Hepatocyte (in vitro differentiated cells): ENCODE data around the gene CRACR2A. TPM values are rescaled to one million over a fixed set of nuclear protein-coding genes. Genes with fewer than 3 reads are reported as not detected.

Source experiments
- DNase-seq: peaks from one replicate; pipeline ENCODE4 v3.0.0-alpha.2; 2016; ENCODE audit warnings: low spot score
- H2AFZ ChIP-seq: fragments of 200-600 bp; sonication (generic); 2 replicates; pipeline ENCODE4 v1.6.0; 2016; ENCODE audit warnings: antibody characterized with exemption, mild to moderate bottlenecking
- H3K27ac ChIP-seq: fragments of 200-600 bp; sonication (generic); 2 replicates; pipeline ENCODE4 v1.5.1; 2016; ENCODE audit warnings: mild to moderate bottlenecking
- H3K27me3 ChIP-seq: fragments of 200-600 bp; sonication (generic); 2 replicates; pipeline ENCODE4 v1.6.1; 2016
- H3K36me3 ChIP-seq: fragments of 200-600 bp; sonication (generic); replicated peaks from 2 replicates; pipeline ENCODE4 v1.5.1; 2016; ENCODE audit warnings: low read depth; ENCODE audit not compliant: insufficient read depth
- H3K4me1 ChIP-seq: fragments of 200-600 bp; sonication (generic); 2 replicates; pipeline ENCODE4 v1.5.1; 2016; ENCODE audit warnings: mild to moderate bottlenecking, moderate library complexity; ENCODE audit not compliant: insufficient read depth
- H3K4me2 ChIP-seq: fragments of 200-600 bp; sonication (generic); 2 replicates; pipeline ENCODE4 v1.6.0; 2016
- H3K4me3 ChIP-seq: fragments of 200-600 bp; sonication (generic); 2 replicates; pipeline ENCODE4 v1.5.1; 2016; ENCODE audit warnings: mild to moderate bottlenecking
- H3K79me2 ChIP-seq: fragments of 200-600 bp; sonication (generic); 2 replicates; pipeline ENCODE4 v1.6.0; 2017; ENCODE audit warnings: mild to moderate bottlenecking
- H3K9me2 ChIP-seq: fragments of 200-600 bp; sonication (generic); replicated peaks from 2 replicates; pipeline ENCODE4 v1.6.0; 2017; ENCODE audit warnings: mild to moderate bottlenecking; ENCODE audit not compliant: insufficient read depth
- H3K9me3 ChIP-seq: fragments of 200-600 bp; sonication (generic); 2 replicates; pipeline ENCODE4 v1.5.1; 2016; ENCODE audit warnings: low read depth, mild to moderate bottlenecking
- H4K20me1 ChIP-seq: fragments of 200-600 bp; sonication (generic); 2 replicates; pipeline ENCODE4 v1.6.0; 2016; ENCODE audit warnings: mild to moderate bottlenecking; ENCODE audit not compliant: insufficient read depth, poor library complexity, severe bottlenecking
- CTCF ChIP-seq: fragments of 200-600 bp; sonication (generic); IDR thresholded peaks from 2 replicates; pipeline ENCODE4 v1.5.1; 2016; ENCODE audit warnings: antibody characterized with exemption, mild to moderate bottlenecking; ENCODE audit not compliant: poor library complexity
- EZH2 ChIP-seq: fragments of 200-600 bp; sonication (generic); IDR thresholded peaks from 2 replicates; pipeline ENCODE4 v1.6.1; 2016; ENCODE audit warnings: antibody characterized with exemption, mild to moderate bottlenecking, borderline replicate concordance
- EZH2phosphoT487 ChIP-seq: fragments of 200-600 bp; sonication (generic); IDR thresholded peaks from one replicate; pipeline ENCODE4 v1.6.1; 2018; ENCODE audit warnings: antibody characterized with exemption, mild to moderate bottlenecking, low read depth, moderate library complexity; ENCODE audit not compliant: unreplicated experiment, severe bottlenecking
- WGBS: methylation state at CpG from one replicate; pipeline ENCODE4 v1.1.6; 2016; ENCODE audit warnings: low lambda C conversion rate; ENCODE audit errors: missing lambda C conversion rate; 5-methylcytosine and 5-hydroxymethylcytosine counted together
- polyA plus RNA-seq: library from polyadenylated mRNA; unstranded; fragments of >200 nt; fragmentation: Nextera tagmentation; extraction: Ambion mirVana; gene quantifications from 2 replicates; pipeline ENCODE4 v1.2.1, GENCODE V29; 2016
- total RNA-seq: library from RNA; depleted of rRNA; stranded (reverse); fragments of >200 nt; gene quantifications from 2 replicates; pipeline ENCODE4 v1.2.3, GENCODE V29; 2014

Gene CRACR2A
- total and polyA plus RNA-seq, 2 experiments from 2014 or later: 0.30 to 0.80 TPM

GRCh38 chr12:3671330-3672112 lies 81.4 kb downstream of the CRACR2A start:
- no peaks in the 10 kb centered on the region for H4K20me1 ChIP-seq
- no peaks in the 10 kb centered on the region for H3K9me2 ChIP-seq
- H3K4me3 ChIP-seq: no peak overlapping the region
- H3K9me3 ChIP-seq: no peaks in the 10 kb centered on the region
- DNase-seq: no peak
- H3K36me3 ChIP-seq: no peaks in the 10 kb centered on the region
- no peaks in the 10 kb centered on the region for H3K4me1 ChIP-seq
- H3K27ac ChIP-seq: no peak overlapping the region
- H3K27me3 ChIP-seq: no peaks in the 10 kb centered on the region
- H2AFZ ChIP-seq: no peak overlapping the region
- TF ChIP-seq EZH2 (no peak), EZH2phosphoT487 (no peak), CTCF (no peak)
- H3K4me2 ChIP-seq: no peak overlapping the region
- WGBS: 74% methylated on average over 4 of the region's 4 CpGs
- H3K79me2 ChIP-seq: no peaks in the 10 kb centered on the region

GRCh38 chr12:3670083-3670620 lies 82.8 kb downstream of the CRACR2A start:
- Histone ChIP-seq H3K27me3 (no peaks in the 10 kb centered on the region), H3K9me2 (no peaks in the 10 kb centered on the region), H3K36me3 (no peaks in the 10 kb centered on the region), H3K79me2 (no peaks in the 10 kb centered on the region), H3K27ac (no peak overlapping the region), H3K4me1 (no peaks in the 10 kb centered on the region), H3K9me3 (no peaks in the 10 kb centered on the region), H2AFZ (no peak overlapping the region), H3K4me3 (no peak overlapping the region), H4K20me1 (no peaks in the 10 kb centered on the region), H3K4me2 (no peak overlapping the region)
- no peak for DNase-seq
- TF ChIP-seq CTCF (no peak), EZH2 (no peak), EZH2phosphoT487 (no peak)
- WGBS: 83% methylated on average over 5 of the region's 5 CpGs

- Histone ChIP-seq H3K4me2 (no peak overlapping the region), H3K79me2 (no peaks in the 10 kb centered on the region), H3K9me3 (no peaks in the 10 kb centered on the region), H2AFZ (no peak overlapping the region), H4K20me1 (no peaks in the 10 kb centered on the region), H3K9me2 (no peaks in the 10 kb centered on the region), H3K4me1 (no peaks in the 10 kb centered on the region), H3K36me3 (no peaks in the 10 kb centered on the region), H3K27ac (no peak overlapping the region), H3K27me3 (no peaks in the 10 kb centered on the region), H3K4me3 (no peak overlapping the region)
- WGBS: 58% methylated on average over 4 of the region's 4 CpGs
- DNase-seq: no peak
- TF ChIP-seq EZH2phosphoT487 (no peak), EZH2 (no peak), CTCF (no peak)
Observed at GRCh38 chr12:3669594-3669993, 83.3 kb downstream of the CRACR2A start.
